GM19455 (cell line): ENCODE measurements around the gene CYFIP2.
"Not testable (repeated sequence)": the region's sequence is repeated elsewhere in the genome, so short reads cannot be mapped to it uniquely, and the experiment has no call there.

Source experiments
- ATAC-seq: cut with Tn5 transposase; IDR thresholded peaks from one replicate; pipeline ENCODE4 v1.9.1; 2021; ENCODE audit not compliant: unreplicated experiment

Gene CYFIP2

GRCh38 chr5:157265714-157266285, at the start of gene CYFIP2:
Gene CYFIP2, plus strand, starts transcription at chr5:157266123. Its CDS starts 19,239 bp downstream, at chr5:157285362.
- peak; percentile 85 for ATAC-seq

- no peak for ATAC-seq
Observed at GRCh38 chr5:157216391-157217142, 49.4 kb upstream of the CYFIP2 start.

GRCh38 chr5:157217289-157218024, 48.5 kb upstream of the CYFIP2 start:
- ATAC-seq, result no peak

- ATAC-seq, result peak; percentile 57
Observed at GRCh38 chr5:157219491-157220271, 46.2 kb upstream of the CYFIP2 start.

- ATAC-seq, result no peak
Observed at GRCh38 chr5:157221959-157222358, 44.0 kb upstream of the CYFIP2 start.

GRCh38 chr5:157222506-157223230, 43.3 kb upstream of the CYFIP2 start:
- ATAC-seq, result no peak

- ATAC-seq, result no peak
Observed at GRCh38 chr5:157225469-157226422, 40.2 kb upstream of the CYFIP2 start.

GRCh38 chr5:157230610-157231009, 35.3 kb upstream of the CYFIP2 start:
- ATAC-seq, result no peak

- ATAC-seq, result no peak
Observed at GRCh38 chr5:157232706-157233105, 33.2 kb upstream of the CYFIP2 start.

- no peak for ATAC-seq
Observed at GRCh38 chr5:157233515-157233914, 32.4 kb upstream of the CYFIP2 start.

GRCh38 chr5:157236423-157236822, 29.5 kb upstream of the CYFIP2 start:
- ATAC-seq, result no peak

- ATAC-seq, result no peak
Observed at GRCh38 chr5:157241483-157241882, 24.4 kb upstream of the CYFIP2 start.

GRCh38 chr5:157244704-157245103, 21.2 kb upstream of the CYFIP2 start:
- not testable (repeated sequence) for ATAC-seq

- no peak for ATAC-seq
Observed at GRCh38 chr5:157245476-157245875, 20.4 kb upstream of the CYFIP2 start.

- ATAC-seq, result no peak
Observed at GRCh38 chr5:157245886-157246285, 20.0 kb upstream of the CYFIP2 start.

GRCh38 chr5:157247267-157247666, 18.7 kb upstream of the CYFIP2 start:
- ATAC-seq, result no peak

- no peak for ATAC-seq
Observed at GRCh38 chr5:157248821-157249470, 17.0 kb upstream of the CYFIP2 start.

GRCh38 chr5:157252711-157253465, 13.0 kb upstream of the CYFIP2 start:
- ATAC-seq, result peak; percentile 90
